Mesenchymal stem cell (in vitro differentiated cells and primary cell): ENCODE data around the gene AANAT.
A peak's percentile ranks its signal among the peaks of the same experiment; 100 is the strongest.

Source experiments
- DNase-seq: peaks from one replicate; pipeline ENCODE4 v3.0.0-alpha.2; 2013
- H2AFZ ChIP-seq: one replicate; pipeline ENCODE4 v1.6.1; 2013; ENCODE audit warnings: low read depth, mild to moderate bottlenecking, control low read depth, inconsistent platforms, low read length, moderate library complexity
- H2AK5ac ChIP-seq: 2 replicates; pipeline ENCODE4 v1.6.1; 2013; ENCODE audit warnings: low read length, moderate library complexity, mild to moderate bottlenecking, inconsistent platforms; ENCODE audit not compliant: severe bottlenecking
- H2BK120ac ChIP-seq: one replicate; pipeline ENCODE4 v1.6.1; 2013; ENCODE audit warnings: low read depth, mild to moderate bottlenecking, inconsistent platforms, low read length, moderate library complexity
- H2BK12ac ChIP-seq, 2 experiments: one replicate each; pipeline ENCODE4 v1.6.1; 2013; ENCODE audit warnings: inconsistent platforms in 2 of 2, low read length in 2 of 2, mild to moderate bottlenecking in 2 of 2, moderate library complexity in 2 of 2, control low read depth in 1 of 2
- H2BK15ac ChIP-seq: one replicate; pipeline ENCODE4 v1.6.1; 2013; ENCODE audit warnings: mild to moderate bottlenecking, low read depth, inconsistent platforms; ENCODE audit not compliant: poor library complexity, severe bottlenecking
- H2BK5ac ChIP-seq: 2 replicates; pipeline ENCODE4 v1.6.1; 2013; ENCODE audit warnings: low read depth, mild to moderate bottlenecking, low read length, control low read depth, inconsistent platforms; ENCODE audit not compliant: poor library complexity, severe bottlenecking
- H3K14ac ChIP-seq, 2 experiments: one replicate each; pipeline ENCODE4 v1.6.1; 2013; ENCODE audit warnings: inconsistent platforms in 2 of 2, low read length in 2 of 2, control low read depth in 1 of 2, mild to moderate bottlenecking in 1 of 2, moderate library complexity in 1 of 2
- H3K18ac ChIP-seq, 2 experiments: one replicate each; pipeline ENCODE4 v1.6.1; 2013; ENCODE audit warnings: inconsistent platforms in 2 of 2, low read length in 2 of 2, control low read depth in 1 of 2, low read depth in 1 of 2, mild to moderate bottlenecking in 1 of 2
- H3K23ac ChIP-seq, 2 experiments: one replicate each; pipeline ENCODE4 v1.6.1; 2013; ENCODE audit warnings: inconsistent platforms in 2 of 2, low read length in 2 of 2, mild to moderate bottlenecking in 2 of 2, moderate library complexity in 2 of 2, control low read depth in 1 of 2
- H3K27ac ChIP-seq: 2 replicates; pipeline ENCODE4 v1.5.1; 2013; ENCODE audit warnings: mild to moderate bottlenecking, moderate library complexity, low read length, control low read depth, inconsistent platforms; ENCODE audit not compliant: poor library complexity, severe bottlenecking
- H3K27me3 ChIP-seq, 2 experiments: 2 replicates each; pipeline versions ENCODE4 v1.6.1 to v1.7.0; 2013; ENCODE audit warnings: low read length in 2 of 2, mild to moderate bottlenecking in 2 of 2, moderate library complexity in 2 of 2, control low read depth in 1 of 2, inconsistent platforms in 1 of 2; ENCODE audit not compliant: control insufficient read depth in 1 of 2, insufficient read depth in 1 of 2
- H3K36me3 ChIP-seq, 2 experiments: 2 replicates each; pipeline versions ENCODE4 v1.6.1 to v1.7.0; 2013; ENCODE audit warnings: low read length in 2 of 2, control low read depth in 1 of 2, inconsistent platforms in 1 of 2, low read depth in 1 of 2, mild to moderate bottlenecking in 1 of 2; ENCODE audit not compliant: insufficient read depth in 2 of 2, control insufficient read depth in 1 of 2
- H3K4ac ChIP-seq, 2 experiments: one replicate each; pipeline ENCODE4 v1.6.1; 2013; ENCODE audit warnings: inconsistent platforms in 2 of 2, low read length in 2 of 2, mild to moderate bottlenecking in 2 of 2, moderate library complexity in 2 of 2, control low read depth in 1 of 2, low read depth in 1 of 2
- H3K4me1 ChIP-seq: 2 replicates; pipeline ENCODE4 v1.6.1; 2013; ENCODE audit warnings: low read depth, low read length, control low read depth; ENCODE audit not compliant: control insufficient read depth, insufficient read depth
- H3K4me2 ChIP-seq: 2 replicates; pipeline ENCODE4 v1.6.1; 2013; ENCODE audit warnings: low read length, mild to moderate bottlenecking, inconsistent platforms; ENCODE audit not compliant: poor library complexity, severe bottlenecking
- H3K4me3 ChIP-seq, 2 experiments: 2 replicates each; pipeline versions ENCODE4 v1.5.1 to v1.7.0; 2013; ENCODE audit warnings: low read length in 2 of 2, mild to moderate bottlenecking in 2 of 2, control low read depth in 1 of 2, low read depth in 1 of 2; ENCODE audit not compliant: insufficient read depth in 1 of 2
- H3K79me1 ChIP-seq: replicated peaks from 2 replicates; pipeline ENCODE4 v1.6.1; 2013; ENCODE audit warnings: mild to moderate bottlenecking, control low read depth, low read length, inconsistent platforms; ENCODE audit not compliant: poor library complexity, severe bottlenecking
- H3K9ac ChIP-seq: 2 replicates; pipeline ENCODE4 v1.7.0; 2013; ENCODE audit warnings: mild to moderate bottlenecking, low read length, moderate library complexity
- H3K9me3 ChIP-seq: 2 replicates; pipeline ENCODE4 v1.7.0; 2013; ENCODE audit warnings: mild to moderate bottlenecking, low read length; ENCODE audit not compliant: control insufficient read depth
- H4K8ac ChIP-seq: one replicate; pipeline ENCODE4 v1.6.1; 2013; ENCODE audit warnings: inconsistent platforms, mild to moderate bottlenecking, low read length, moderate library complexity
- H4K91ac ChIP-seq: one replicate; pipeline ENCODE4 v1.6.1; 2013; ENCODE audit warnings: mild to moderate bottlenecking, low read length, inconsistent platforms
- WGBS: methylation state at CpG from one replicate; pipeline ENCODE4 v1.1.7; 2013; ENCODE audit warnings: mixed read lengths; 5-methylcytosine and 5-hydroxymethylcytosine counted together

Gene AANAT

DNA sequence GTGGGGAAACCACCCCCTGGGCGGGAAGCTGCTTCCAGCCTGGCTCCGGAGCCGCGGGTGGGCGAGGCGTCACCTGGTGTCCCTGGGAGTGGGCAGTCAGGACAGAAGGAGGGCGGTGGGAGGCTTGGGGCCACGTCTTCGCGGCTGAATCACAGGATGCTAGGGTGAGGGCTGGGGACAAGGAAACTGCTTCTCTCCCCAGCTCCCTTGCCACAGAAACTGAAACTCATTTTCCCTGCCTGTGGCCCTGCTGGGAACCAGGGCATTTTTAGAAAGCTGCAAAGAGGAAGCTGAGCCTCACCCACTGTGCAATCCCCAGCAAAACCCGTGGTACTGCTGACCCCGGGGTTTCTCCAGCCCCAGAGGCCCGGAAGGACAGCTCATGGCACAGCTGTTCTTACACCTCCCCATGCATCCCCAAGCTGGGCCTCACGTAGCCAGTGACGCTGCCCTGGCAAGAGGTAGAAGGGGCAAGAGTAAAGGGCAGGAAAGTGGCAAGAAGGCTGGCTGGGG lies 25.6 kb downstream of the AANAT start:
- Histone ChIP-seq H3K4me3 (peak overlapping the region in 1 of 2 experiments; percentile 19), H3K23ac (no peak overlapping the region), H3K4me2 (peak overlapping the region; percentile 20), H3K9me3 (no peaks in the 10 kb centered on the region), H3K9ac (peak overlapping the region; percentile 73), H3K4me1 (peaks cover 75% of the 10 kb centered on the region), H3K79me1 (peaks cover 32% of the 10 kb centered on the region), H4K8ac (peak overlapping the region; percentile 90), H4K91ac (peak overlapping the region; percentile 99), H2AFZ (peak overlapping the region; percentile 42), H3K27me3 (peaks cover 0 to 24% of the 10 kb centered on the region in 2 experiments), H2BK15ac (peak overlapping the region; percentile 92), H2BK12ac (peak overlapping the region; percentile 95), H3K4ac (peak overlapping the region; percentile 69 to 96), H3K27ac (peak overlapping the region; percentile 95), H3K36me3 (peaks cover 0 to 44% of the 10 kb centered on the region in 2 experiments), H2BK5ac (peak overlapping the region; percentile 74), H3K18ac (peak overlapping the region; percentile 89 to 95), H2AK5ac (no peak overlapping the region), H3K14ac (peak overlapping the region in 1 of 2 experiments; percentile 49), H2BK120ac (peak overlapping the region; percentile 80)
- peak; percentile 95 for DNase-seq
- 13% methylated on average over 10 of the region's 15 CpGs for WGBS

DNA sequence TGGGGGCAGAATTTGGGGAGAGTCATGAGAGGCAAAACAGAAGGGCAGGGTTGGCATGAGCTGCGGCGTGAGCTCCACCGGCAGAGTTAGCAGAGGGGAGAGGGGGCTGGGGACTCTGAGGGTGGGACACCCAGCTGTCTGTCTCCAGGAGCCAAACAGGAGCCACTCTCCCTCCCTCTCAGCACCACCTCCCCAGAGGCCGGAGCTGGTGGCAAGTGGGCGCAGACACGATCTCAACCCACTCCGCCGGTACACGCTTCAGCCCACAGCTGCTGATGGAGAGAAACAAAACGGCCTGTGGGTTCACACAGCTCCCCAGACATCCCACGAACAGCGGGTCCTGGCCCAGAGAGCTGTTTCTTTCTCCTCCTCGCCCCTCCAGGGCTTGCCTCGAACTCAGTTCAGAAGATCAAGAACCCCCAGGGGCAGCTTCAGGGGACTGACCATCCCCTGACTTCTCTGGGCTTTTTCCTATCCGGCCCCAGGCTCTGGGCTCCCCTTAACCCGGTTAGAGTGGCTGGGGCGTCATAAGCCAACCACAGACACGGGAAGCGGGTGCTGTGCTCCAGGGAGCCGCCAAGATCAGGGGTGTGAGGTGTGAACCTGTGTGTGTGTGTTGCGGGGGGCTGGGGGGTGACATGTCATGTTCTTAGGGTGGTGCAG lies 26.2 kb downstream of the AANAT start:
- Histone ChIP-seq H2BK120ac (peak overlapping the region; percentile 65), H3K18ac (peak overlapping the region; percentile 88 to 89), H2BK12ac (peak overlapping the region; percentile 95), H3K27ac (peak overlapping the region; percentile 95), H3K14ac (peak overlapping the region in 1 of 2 experiments; percentile 89), H4K91ac (peak overlapping the region; percentile 65), H3K4ac (peak overlapping the region; percentile 69 to 94), H2AK5ac (peak overlapping the region; percentile 42), H3K4me1 (peaks cover 81% of the 10 kb centered on the region), H3K9ac (peak overlapping the region; percentile 73), H3K9me3 (no peaks in the 10 kb centered on the region), H3K36me3 (peaks cover 0 to 44% of the 10 kb centered on the region in 2 experiments), H2BK5ac (peak overlapping the region; percentile 74), H4K8ac (peak overlapping the region; percentile 90), H2BK15ac (peak overlapping the region; percentile 92), H2AFZ (no peak overlapping the region), H3K79me1 (peaks cover 32% of the 10 kb centered on the region), H3K27me3 (peaks cover 0 to 24% of the 10 kb centered on the region in 2 experiments), H3K23ac (no peak overlapping the region), H3K4me3 (no peak overlapping the region), H3K4me2 (peak overlapping the region; percentile 20)
- DNase-seq: no peak
- WGBS: 89% methylated on average over 18 of the region's 21 CpGs

DNA sequence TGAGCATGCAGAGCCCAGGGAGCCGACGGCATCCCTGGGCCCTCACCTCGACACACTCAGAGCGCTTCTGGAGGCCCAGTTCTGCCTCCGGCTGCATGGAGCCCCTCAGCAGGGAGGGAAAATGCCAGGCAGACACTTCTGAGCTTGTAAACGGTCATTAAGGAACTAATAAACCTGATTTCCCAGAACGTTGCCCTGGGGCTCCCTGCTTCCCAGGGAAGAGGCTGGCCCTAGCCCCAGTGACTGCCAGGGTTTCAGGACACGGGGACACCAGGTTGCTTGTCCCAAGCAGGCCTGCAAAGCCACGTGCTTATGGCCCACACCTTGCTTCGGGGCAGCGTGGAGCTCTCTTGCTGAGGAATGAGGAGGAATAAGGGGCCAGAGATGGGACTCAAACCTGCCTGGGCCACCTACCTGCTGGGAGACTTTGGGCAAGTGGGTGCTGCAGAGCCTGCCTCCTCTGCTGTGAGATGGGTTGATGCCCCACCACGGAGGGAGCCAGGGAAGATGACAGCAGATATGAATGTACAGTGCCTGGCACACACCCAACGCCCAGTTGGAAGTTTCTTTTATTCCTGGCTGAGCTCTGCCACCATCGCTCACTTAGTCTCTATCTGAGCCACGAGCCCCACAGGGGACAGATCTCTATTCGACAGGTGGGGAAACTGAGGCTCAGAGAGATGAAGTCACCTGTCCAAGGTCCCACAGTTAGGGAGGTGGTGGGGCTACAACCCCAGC lies 28.4 kb downstream of the AANAT start:
- Histone ChIP-seq H3K23ac (no peak overlapping the region), H3K4ac (no peak overlapping the region), H3K79me1 (peaks cover 19% of the 10 kb centered on the region), H2AK5ac (peak overlapping the region; percentile 46), H3K36me3 (peaks cover 0 to 34% of the 10 kb centered on the region in 2 experiments), H4K91ac (no peak overlapping the region), H2BK120ac (no peak overlapping the region), H3K4me3 (no peak overlapping the region), H3K14ac (no peak overlapping the region), H3K27me3 (peaks cover 0 to 24% of the 10 kb centered on the region in 2 experiments), H2BK12ac (peak overlapping the region; percentile 7 to 55), H3K27ac (peak overlapping the region; percentile 25), H2BK15ac (peak overlapping the region; percentile 77), H3K9me3 (no peaks in the 10 kb centered on the region), H2AFZ (no peak overlapping the region), H3K9ac (no peak overlapping the region), H3K4me1 (peaks cover 87% of the 10 kb centered on the region), H2BK5ac (no peak overlapping the region), H3K4me2 (no peak overlapping the region), H4K8ac (no peak overlapping the region), H3K18ac (peak overlapping the region in 1 of 2 experiments; percentile 68)
- DNase-seq: no peak
- 77% methylated on average over 16 of the region's 16 CpGs for WGBS

DNA sequence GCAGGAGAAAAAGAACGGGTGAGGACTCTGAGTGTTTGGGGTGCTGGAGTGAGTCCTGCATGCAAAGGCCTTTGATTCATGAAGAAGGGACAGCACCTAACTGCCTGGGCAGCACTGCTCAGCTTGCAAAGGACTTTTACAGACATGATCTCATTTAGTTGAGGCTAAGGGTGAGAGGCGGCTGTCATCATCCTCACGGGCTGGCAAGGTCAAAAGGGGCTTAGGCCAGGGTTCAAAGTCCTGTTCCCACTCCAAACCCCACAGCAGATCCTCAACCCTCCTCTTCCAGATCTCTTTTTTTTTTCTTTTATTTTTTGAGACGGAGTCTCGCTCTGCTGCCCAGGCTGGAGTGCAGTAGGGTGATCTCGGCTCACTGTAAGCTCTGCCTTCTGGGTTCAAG lies 29.1 kb downstream of the AANAT start:
- H3K9me3 ChIP-seq: no peaks in the 10 kb centered on the region
- no peak overlapping the region for H3K4me3 ChIP-seq
- H2BK5ac ChIP-seq: no peak overlapping the region
- H3K4ac ChIP-seq: no peak overlapping the region
- no peak overlapping the region for H2BK12ac ChIP-seq
- H3K18ac ChIP-seq: no peak overlapping the region
- no peak overlapping the region for H3K9ac ChIP-seq
- H4K91ac ChIP-seq: peak overlapping the region; percentile 31
- H3K36me3 ChIP-seq: peaks cover 0 to 28% of the 10 kb centered on the region in 2 experiments
- H2BK120ac ChIP-seq: no peak overlapping the region
- no peak overlapping the region for H2BK15ac ChIP-seq
- H3K79me1 ChIP-seq: peaks cover 13% of the 10 kb centered on the region
- H3K4me1 ChIP-seq: peaks cover 81% of the 10 kb centered on the region
- H4K8ac ChIP-seq: no peak overlapping the region
- no peak overlapping the region for H3K27ac ChIP-seq
- 96% methylated on average over 6 of the region's 6 CpGs for WGBS
- DNase-seq: no peak
- no peak overlapping the region for H2AFZ ChIP-seq
- peaks cover 0 to 25% of the 10 kb centered on the region in 2 experiments for H3K27me3 ChIP-seq
- no peak overlapping the region for H3K4me2 ChIP-seq
- peak overlapping the region in 1 of 2 experiments; percentile 10 for H3K14ac ChIP-seq
- H3K23ac ChIP-seq: no peak overlapping the region
- H2AK5ac ChIP-seq: peak overlapping the region; percentile 38
